HL-60 (cell line): ENCODE results near the gene SLC7A6.

ENCODE experiments used
- GABPA ChIP-seq: IDR thresholded peaks from 2 replicates; pipeline ENCODE4 v1.6.1; 2012; ENCODE audit warnings: low read depth
- POLR2AphosphoS5 ChIP-seq: IDR thresholded peaks from 2 replicates; pipeline ENCODE4 v1.6.1; 2012; ENCODE audit warnings: low read depth
- SPI1 ChIP-seq: IDR thresholded peaks from 2 replicates; pipeline ENCODE4 v1.6.1; 2012; ENCODE audit warnings: low read depth, mild to moderate bottlenecking, borderline replicate concordance
- TF ChIP-seq, protein P1 (sequence below): IDR thresholded peaks from 2 replicates; pipeline ENCODE4 v1.6.1; 2012; ENCODE audit warnings: low read depth; ENCODE audit not compliant: insufficient replicate concordance
- TF ChIP-seq, protein P2 (sequence below): IDR thresholded peaks from one replicate; pipeline ENCODE4 v1.5.1; 2011; ENCODE audit warnings: low read length, control low read depth, inconsistent platforms; ENCODE audit not compliant: insufficient read depth

DNA sequence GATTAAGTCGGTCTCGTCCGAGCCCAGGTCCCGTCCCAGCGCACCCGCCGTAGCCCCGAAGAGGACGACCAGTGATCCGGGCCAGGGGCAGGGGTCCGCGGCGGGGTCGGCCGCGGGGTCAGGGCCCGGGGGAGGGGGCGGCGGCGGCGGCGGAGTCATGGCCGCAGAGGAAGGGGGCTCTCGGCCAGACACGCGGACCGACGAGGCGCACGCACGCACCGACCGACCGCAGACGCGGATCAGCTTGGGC is 28.5 kb upstream of the SLC7A6 start, which contains the start of gene ESRP2:
- TF ChIP-seq, protein P1, sequence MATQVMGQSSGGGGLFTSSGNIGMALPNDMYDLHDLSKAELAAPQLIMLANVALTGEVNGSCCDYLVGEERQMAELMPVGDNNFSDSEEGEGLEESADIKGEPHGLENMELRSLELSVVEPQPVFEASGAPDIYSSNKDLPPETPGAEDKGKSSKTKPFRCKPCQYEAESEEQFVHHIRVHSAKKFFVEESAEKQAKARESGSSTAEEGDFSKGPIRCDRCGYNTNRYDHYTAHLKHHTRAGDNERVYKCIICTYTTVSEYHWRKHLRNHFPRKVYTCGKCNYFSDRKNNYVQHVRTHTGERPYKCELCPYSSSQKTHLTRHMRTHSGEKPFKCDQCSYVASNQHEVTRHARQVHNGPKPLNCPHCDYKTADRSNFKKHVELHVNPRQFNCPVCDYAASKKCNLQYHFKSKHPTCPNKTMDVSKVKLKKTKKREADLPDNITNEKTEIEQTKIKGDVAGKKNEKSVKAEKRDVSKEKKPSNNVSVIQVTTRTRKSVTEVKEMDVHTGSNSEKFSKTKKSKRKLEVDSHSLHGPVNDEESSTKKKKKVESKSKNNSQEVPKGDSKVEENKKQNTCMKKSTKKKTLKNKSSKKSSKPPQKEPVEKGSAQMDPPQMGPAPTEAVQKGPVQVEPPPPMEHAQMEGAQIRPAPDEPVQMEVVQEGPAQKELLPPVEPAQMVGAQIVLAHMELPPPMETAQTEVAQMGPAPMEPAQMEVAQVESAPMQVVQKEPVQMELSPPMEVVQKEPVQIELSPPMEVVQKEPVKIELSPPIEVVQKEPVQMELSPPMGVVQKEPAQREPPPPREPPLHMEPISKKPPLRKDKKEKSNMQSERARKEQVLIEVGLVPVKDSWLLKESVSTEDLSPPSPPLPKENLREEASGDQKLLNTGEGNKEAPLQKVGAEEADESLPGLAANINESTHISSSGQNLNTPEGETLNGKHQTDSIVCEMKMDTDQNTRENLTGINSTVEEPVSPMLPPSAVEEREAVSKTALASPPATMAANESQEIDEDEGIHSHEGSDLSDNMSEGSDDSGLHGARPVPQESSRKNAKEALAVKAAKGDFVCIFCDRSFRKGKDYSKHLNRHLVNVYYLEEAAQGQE, result no peak
- TF ChIP-seq, protein P2, sequence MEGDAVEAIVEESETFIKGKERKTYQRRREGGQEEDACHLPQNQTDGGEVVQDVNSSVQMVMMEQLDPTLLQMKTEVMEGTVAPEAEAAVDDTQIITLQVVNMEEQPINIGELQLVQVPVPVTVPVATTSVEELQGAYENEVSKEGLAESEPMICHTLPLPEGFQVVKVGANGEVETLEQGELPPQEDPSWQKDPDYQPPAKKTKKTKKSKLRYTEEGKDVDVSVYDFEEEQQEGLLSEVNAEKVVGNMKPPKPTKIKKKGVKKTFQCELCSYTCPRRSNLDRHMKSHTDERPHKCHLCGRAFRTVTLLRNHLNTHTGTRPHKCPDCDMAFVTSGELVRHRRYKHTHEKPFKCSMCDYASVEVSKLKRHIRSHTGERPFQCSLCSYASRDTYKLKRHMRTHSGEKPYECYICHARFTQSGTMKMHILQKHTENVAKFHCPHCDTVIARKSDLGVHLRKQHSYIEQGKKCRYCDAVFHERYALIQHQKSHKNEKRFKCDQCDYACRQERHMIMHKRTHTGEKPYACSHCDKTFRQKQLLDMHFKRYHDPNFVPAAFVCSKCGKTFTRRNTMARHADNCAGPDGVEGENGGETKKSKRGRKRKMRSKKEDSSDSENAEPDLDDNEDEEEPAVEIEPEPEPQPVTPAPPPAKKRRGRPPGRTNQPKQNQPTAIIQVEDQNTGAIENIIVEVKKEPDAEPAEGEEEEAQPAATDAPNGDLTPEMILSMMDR, result no peak
- TF ChIP-seq POLR2AphosphoS5, result no peak
- TF ChIP-seq SPI1, result no peak
- TF ChIP-seq GABPA, result no peak
